HepG2 (cell line): ENCODE data around the gene ACAP3. TPM values are rescaled to one million over a fixed set of nuclear protein-coding genes. Genes with fewer than 3 reads are reported as not detected.

Experiments used
- CBX1 ChIP-seq: IDR thresholded peaks from one replicate; pipeline ENCODE4 v1.6.1; 2016; ENCODE audit warnings: antibody characterized with exemption, low read depth
- ELF3 ChIP-seq: IDR thresholded peaks from 2 replicates; pipeline ENCODE4 v1.6.1; 2016; ENCODE audit warnings: missing genetic modification reagents, missing compliant biosample characterization
- GMEB1 ChIP-seq: sonication (generic); formaldehyde crosslinking; IDR thresholded peaks from 2 replicates; pipeline ENCODE4 v1.5.1; 2020; ENCODE audit warnings: missing genetic modification reagents, mild to moderate bottlenecking, borderline replicate concordance
- KLF6 ChIP-seq: IDR thresholded peaks from 2 replicates; pipeline ENCODE4 v1.8.0; 2016; ENCODE audit warnings: missing biosample characterization, missing genetic modification reagents
- MAFF ChIP-seq: IDR thresholded peaks from 2 replicates; pipeline ENCODE4 v1.6.1; 2011; ENCODE audit warnings: low read depth, low read length, improper control_type of control experiment
- MAFK ChIP-seq, 2 experiments: IDR thresholded peaks in 1 of 2; conservative IDR thresholded peaks in 1 of 2; 2 replicates each; pipeline ENCODE4 v1.6.1; 2011; ENCODE audit warnings: improper control_type of control experiment in 2 of 2, low read length in 2 of 2
- NBN ChIP-seq: fragments of 450-650 bp; conservative IDR thresholded peaks from 2 replicates; pipeline ENCODE4 v1.6.1; 2017
- NPAS2 ChIP-seq: sonication (generic); formaldehyde crosslinking; IDR thresholded peaks from 2 replicates; pipeline ENCODE4 v1.8.0; 2022; ENCODE audit warnings: mild to moderate bottlenecking, missing genetic modification reagents, borderline replicate concordance
- PCBP2 ChIP-seq: fragments of 200-400 bp; formaldehyde crosslinking; optimal IDR thresholded peaks from 2 replicates; pipeline ENCODE3; 2018; ENCODE audit warnings: low read length, low read depth; ENCODE audit not compliant: poor library complexity, severe bottlenecking
- PHF5A ChIP-seq: IDR thresholded peaks from one replicate; pipeline ENCODE4 v1.6.1; 2018; ENCODE audit warnings: low read depth, missing genetic modification reagents; ENCODE audit not compliant: unreplicated experiment
- PTBP1 ChIP-seq: fragments of 200-400 bp; formaldehyde crosslinking; IDR thresholded peaks from 2 replicates; pipeline ENCODE4 v1.6.1; 2018; ENCODE audit warnings: low read length, low read depth; ENCODE audit not compliant: poor library complexity, severe bottlenecking
- SOX5 ChIP-seq: IDR thresholded peaks from 2 replicates; pipeline ENCODE4 v1.6.1; 2016; ENCODE audit warnings: borderline replicate concordance
- TFDP1 ChIP-seq: IDR thresholded peaks from 2 replicates; pipeline ENCODE4 v1.6.1; 2016; ENCODE audit warnings: missing compliant biosample characterization, missing genetic modification reagents, borderline replicate concordance
- USF2 ChIP-seq, 2 experiments: sonication (generic) in 1 of 2; formaldehyde crosslinking in 1 of 2; IDR thresholded peaks; 2 replicates each; pipeline versions ENCODE4 v1.5.1 to v1.6.1; 2011 to 2020; ENCODE audit warnings: borderline replicate concordance in 1 of 2, low read depth in 1 of 2, low read length in 1 of 2, mild to moderate bottlenecking in 1 of 2, missing genetic modification reagents in 1 of 2, moderate library complexity in 1 of 2
- ZNF124 ChIP-seq: sonication (generic); formaldehyde crosslinking; IDR thresholded peaks from 2 replicates; pipeline ENCODE4 v1.4.0; 2020; ENCODE audit warnings: missing genetic modification reagents
- ZNF207 ChIP-seq: fragments of 450-650 bp; IDR thresholded peaks from 2 replicates; pipeline ENCODE4 v1.6.1; 2016; ENCODE audit warnings: antibody characterized with exemption, borderline replicate concordance
- ZNF446 ChIP-seq: sonication (generic); formaldehyde crosslinking; IDR thresholded peaks from 2 replicates; pipeline ENCODE4 v1.5.0; 2020; ENCODE audit warnings: mild to moderate bottlenecking, missing genetic modification reagents
- ZNF510 ChIP-seq: sonication (generic); formaldehyde crosslinking; IDR thresholded peaks from 2 replicates; pipeline ENCODE4 v1.4.0; 2020; ENCODE audit warnings: low read depth, mild to moderate bottlenecking, missing genetic modification reagents
- ZNF598 ChIP-seq: sonication (generic); formaldehyde crosslinking; IDR thresholded peaks from 2 replicates; pipeline ENCODE4 v1.5.1; 2020; ENCODE audit warnings: mild to moderate bottlenecking, missing genetic modification reagents, borderline replicate concordance
- ZNF891 ChIP-seq: sonication (generic); formaldehyde crosslinking; IDR thresholded peaks from 2 replicates; pipeline ENCODE4 v1.5.0; 2020; ENCODE audit warnings: mild to moderate bottlenecking, missing genetic modification reagents
- ZSCAN29 ChIP-seq: sonication (generic); formaldehyde crosslinking; conservative IDR thresholded peaks from 2 replicates; pipeline ENCODE4 v1.4.0; 2020; ENCODE audit warnings: mild to moderate bottlenecking, missing genetic modification reagents
- polyA plus RNA-seq, 8 experiments: library from polyadenylated mRNA; depleted of rRNA in 3 of 8; stranded (reverse) in 7 of 8; unstranded in 1 of 8; fragments of >200 nt; fragmentation: Illumina TruSeq in 4 of 8; extraction: Trizol in 4 of 8; gene quantifications; 2 replicates each; pipeline versions ENCODE4 v1.2.1 to v1.2.3, GENCODE V29; 2011 to 2016; ENCODE audit warnings: low read depth in 4 of 8, missing spikeins in 1 of 8, mixed read lengths in 1 of 8; ENCODE audit not compliant: insufficient read depth in 1 of 8
- total RNA-seq, 5 experiments: library from RNA; depleted of rRNA; stranded (reverse); fragments of >200 nt; fragmentation: Illumina TruSeq; extraction: Trizol; gene quantifications; 2 replicates each; pipeline ENCODE4 v1.2.3, GENCODE V29; 2016; ENCODE audit warnings: low read depth in 1 of 5

Gene ACAP3
- total and polyA plus RNA-seq, 2 of the 13 experiments (the other 11 are each of a cell fraction or from before 2014, with no cell fraction given): 29.4 to 50.8 TPM

GRCh38 chr1:1306661-1307260 lies 969 bp downstream of the ACAP3 start (continued):
- TF ChIP-seq USF2 (IDR thresholded peaks at IDR 0.05; ENCODE audit: low read depth, low read length) (no peak), USF2 (CRISPR knock-in tag; IDR thresholded peaks at IDR 0.05; ENCODE audit: borderline replicate concordance) (no peak), PTBP1 (no peak), PCBP2 (no peak), ELF3 (CRISPR knock-in tag) (no peak), ZNF510 (CRISPR knock-in tag) (no peak), CBX1 (peak; percentile 46), ZNF891 (CRISPR knock-in tag) (0 out of 2 replicates have a peak, but pooled peaks have one; percentile 12), ZNF446 (CRISPR knock-in tag) (no peak), MAFF (no peak), KLF6 (CRISPR knock-in tag) (no peak), ZNF598 (CRISPR knock-in tag) (0 out of 2 replicates have a peak, but pooled peaks have one; percentile 68), MAFK (conservative IDR thresholded peaks at IDR 0.05 in 1 of 2, IDR thresholded peaks at IDR 0.05 in 1 of 2; ENCODE audit: low read length in 2 of 2) (no peak), NPAS2 (CRISPR knock-in tag) (no peak), ZNF207 (no peak), TFDP1 (no peak; the same call in 1 of the 2 replicates), GMEB1 (CRISPR knock-in tag) (peak; percentile 73; the same call in 1 of the 2 replicates), ZSCAN29 (CRISPR knock-in tag) (no peak; the same call in 1 of the 2 replicates), SOX5 (no peak), ZNF124 (CRISPR knock-in tag) (no peak), PHF5A (CRISPR knock-in tag) (no peak), NBN (no peak)
